ENCODE data around the gene CEP128. TPM values are rescaled to one million over a fixed set of nuclear protein-coding genes. Genes with fewer than 3 reads are reported as not detected.

CEP128 gene
- total and polyA plus RNA-seq, 7 experiments from 2014 or later: 4.2 to 22.8 (median 9.9) TPM

GRCh38 chr14:80768646-80769045 is 172.9 kb downstream of the CEP128 start:
- DNase-seq (no peak), ATAC-seq (no peak)
- H3K27me3 ChIP-seq (ENCODE audit: control insufficient read depth in 2 of 2, insufficient read depth in 2 of 2, low read length in 2 of 2): no peaks in the 10 kb centered on the region
- Mint-ChIP-seq H3K27ac (no peak overlapping the region), H3K9me3 (no peaks in the 10 kb centered on the region), H3K27me3 (no peaks in the 10 kb centered on the region), H3K4me3 (no peak overlapping the region), H3K36me3 (peaks cover 0 to 10% (median 3%) of the 10 kb centered on the region in 5 donors), H3K4me1 (no peaks in the 10 kb centered on the region)
- no peaks in the 10 kb centered on the region for H3K9me3 ChIP-seq (ENCODE audit: control insufficient read depth in 2 of 3, low read length in 3 of 3)
- H3K36me3 ChIP-seq (ENCODE audit: control insufficient read depth in 2 of 3, insufficient read depth in 3 of 3, low read length in 3 of 3): no peaks in the 10 kb centered on the region
- ChIA-PET POLR2A (no interaction called here), CTCF (no interaction called here)
- H3K4me1 ChIP-seq (ENCODE audit: control insufficient read depth in 2 of 2, insufficient read depth in 2 of 2, low read length in 2 of 2): no peaks in the 10 kb centered on the region
- H3K4me3 ChIP-seq (ENCODE audit: low read length): no peak overlapping the region
- intact Hi-C loops (cut with micrococcal nuclease): no loop called here
- H3K27ac ChIP-seq (ENCODE audit: low read depth, low read length): no peak overlapping the region

- no peak for DNase-seq
- POLR2A ChIA-PET: no interaction called here
Measured at GRCh38 chr14:80764921-80765507, 176.5 kb downstream of the CEP128 start.

GRCh38 chr14:80764496-80764895 is 177.0 kb downstream of the CEP128 start:
- no peak overlapping the region for H3K27ac ChIP-seq (ENCODE audit: low read depth, low read length)
- H3K4me3 ChIP-seq (ENCODE audit: low read length): no peak overlapping the region
- H3K27me3 ChIP-seq (ENCODE audit: control insufficient read depth in 2 of 2, insufficient read depth in 2 of 2, low read length in 2 of 2): no peaks in the 10 kb centered on the region
- DNase-seq: no peak
- H3K9me3 Mint-ChIP-seq: no peaks in the 10 kb centered on the region
- H3K4me1 Mint-ChIP-seq: peaks cover 0 to 2% (median 0%) of the 10 kb centered on the region in 7 donors
- H3K4me3 Mint-ChIP-seq: no peak overlapping the region
- no peaks in the 10 kb centered on the region for H3K9me3 ChIP-seq (ENCODE audit: control insufficient read depth in 2 of 3, low read length in 3 of 3)
- CTCF ChIA-PET: no interaction called here
- no peaks in the 10 kb centered on the region for H3K27me3 Mint-ChIP-seq
- POLR2A ChIA-PET: no interaction called here
- H3K4me1 ChIP-seq (ENCODE audit: control insufficient read depth in 2 of 2, insufficient read depth in 2 of 2, low read length in 2 of 2): no peaks in the 10 kb centered on the region
- no peaks in the 10 kb centered on the region for H3K36me3 ChIP-seq (ENCODE audit: control insufficient read depth in 2 of 3, insufficient read depth in 3 of 3, low read length in 3 of 3)
- intact Hi-C loops (cut with micrococcal nuclease): no loop called here
- ATAC-seq: no peak
- no peak overlapping the region for H3K27ac Mint-ChIP-seq
- H3K36me3 Mint-ChIP-seq: peaks cover 0 to 10% (median 0%) of the 10 kb centered on the region in 5 donors

More at GRCh38 chr14:80764921-80765507, 176.5 kb downstream of the CEP128 start:
- Mint-ChIP-seq H3K27ac (no peak overlapping the region), H3K4me1 (peaks cover 0 to 2% (median 0%) of the 10 kb centered on the region in 7 donors), H3K27me3 (no peaks in the 10 kb centered on the region), H3K36me3 (peaks cover 0 to 10% (median 0%) of the 10 kb centered on the region in 5 donors), H3K9me3 (no peaks in the 10 kb centered on the region), H3K4me3 (no peak overlapping the region)
- CTCF ChIA-PET: no interaction called here
- Histone ChIP-seq H3K4me1 (ENCODE audit: control insufficient read depth in 2 of 2, insufficient read depth in 2 of 2, low read length in 2 of 2) (no peaks in the 10 kb centered on the region), H3K4me3 (ENCODE audit: low read length) (no peak overlapping the region), H3K9me3 (ENCODE audit: control insufficient read depth in 2 of 3, low read length in 3 of 3) (no peaks in the 10 kb centered on the region), H3K36me3 (ENCODE audit: control insufficient read depth in 2 of 3, insufficient read depth in 3 of 3, low read length in 3 of 3) (no peaks in the 10 kb centered on the region), H3K27ac (ENCODE audit: low read depth, low read length) (no peak overlapping the region), H3K27me3 (ENCODE audit: control insufficient read depth in 2 of 2, insufficient read depth in 2 of 2, low read length in 2 of 2) (no peaks in the 10 kb centered on the region)
- intact Hi-C loops (cut with micrococcal nuclease): no loop called here
- ATAC-seq: no peak

GRCh38 chr14:80762641-80763228 is 178.8 kb downstream of the CEP128 start:
- Mint-ChIP-seq H3K4me3 (no peak overlapping the region), H3K27me3 (no peaks in the 10 kb centered on the region), H3K36me3 (peaks cover 0 to 10% (median 2%) of the 10 kb centered on the region in 5 donors), H3K9me3 (no peaks in the 10 kb centered on the region), H3K27ac (no peak overlapping the region), H3K4me1 (peaks cover 0 to 2% (median 0%) of the 10 kb centered on the region in 7 donors)
- ChIA-PET CTCF (no interaction called here), POLR2A (no interaction called here)
- no peak for ATAC-seq
- H3K27ac ChIP-seq (ENCODE audit: low read depth, low read length): no peak overlapping the region
- no peaks in the 10 kb centered on the region for H3K9me3 ChIP-seq (ENCODE audit: control insufficient read depth in 2 of 3, low read length in 3 of 3)
- no peak overlapping the region for H3K4me3 ChIP-seq (ENCODE audit: low read length)
- intact Hi-C loops (cut with micrococcal nuclease): no loop called here
- no peak for DNase-seq
- no peaks in the 10 kb centered on the region for H3K36me3 ChIP-seq (ENCODE audit: control insufficient read depth in 2 of 3, insufficient read depth in 3 of 3, low read length in 3 of 3)
- no peaks in the 10 kb centered on the region for H3K27me3 ChIP-seq (ENCODE audit: control insufficient read depth in 2 of 2, insufficient read depth in 2 of 2, low read length in 2 of 2)
- H3K4me1 ChIP-seq (ENCODE audit: control insufficient read depth in 2 of 2, insufficient read depth in 2 of 2, low read length in 2 of 2): no peaks in the 10 kb centered on the region

- Mint-ChIP-seq H3K9me3 (no peaks in the 10 kb centered on the region), H3K4me3 (no peak overlapping the region), H3K4me1 (no peaks in the 10 kb centered on the region), H3K36me3 (peaks cover 0 to 22% (median 19%) of the 10 kb centered on the region in 5 donors), H3K27ac (no peak overlapping the region), H3K27me3 (no peaks in the 10 kb centered on the region)
- Histone ChIP-seq H3K4me1 (ENCODE audit: control insufficient read depth in 2 of 2, insufficient read depth in 2 of 2, low read length in 2 of 2) (no peaks in the 10 kb centered on the region), H3K9me3 (ENCODE audit: control insufficient read depth in 2 of 3, low read length in 3 of 3) (no peaks in the 10 kb centered on the region), H3K27me3 (ENCODE audit: control insufficient read depth in 2 of 2, insufficient read depth in 2 of 2, low read length in 2 of 2) (no peaks in the 10 kb centered on the region), H3K4me3 (ENCODE audit: low read length) (no peak overlapping the region), H3K36me3 (ENCODE audit: control insufficient read depth in 2 of 3, insufficient read depth in 3 of 3, low read length in 3 of 3) (peaks cover 0 to 6% (median 0%) of the 10 kb centered on the region in 3 experiments), H3K27ac (ENCODE audit: low read depth, low read length) (no peak overlapping the region)
- DNase-seq (no peak), ATAC-seq (no peak)
- intact Hi-C loops (cut with micrococcal nuclease): no loop called here
- CTCF ChIA-PET: no interaction called here
- POLR2A ChIA-PET: no interaction called here
Measured at GRCh38 chr14:80754696-80755095, 186.8 kb downstream of the CEP128 start.

GRCh38 chr14:80751285-80751684 is 190.3 kb downstream of the CEP128 start:
- Mint-ChIP-seq H3K4me3 (no peak overlapping the region), H3K27me3 (no peaks in the 10 kb centered on the region), H3K36me3 (peaks cover 0 to 23% (median 21%) of the 10 kb centered on the region in 5 donors), H3K9me3 (peaks cover 0 to 3% (median 0%) of the 10 kb centered on the region in 11 donors), H3K27ac (no peak overlapping the region), H3K4me1 (no peaks in the 10 kb centered on the region)
- intact Hi-C loops (cut with micrococcal nuclease): no loop called here
- H3K9me3 ChIP-seq (ENCODE audit: control insufficient read depth in 2 of 3, low read length in 3 of 3): no peaks in the 10 kb centered on the region
- no peak overlapping the region for H3K27ac ChIP-seq (ENCODE audit: low read depth, low read length)
- H3K36me3 ChIP-seq (ENCODE audit: control insufficient read depth in 2 of 3, insufficient read depth in 3 of 3, low read length in 3 of 3): no peaks in the 10 kb centered on the region
- H3K4me3 ChIP-seq (ENCODE audit: low read length): no peak overlapping the region
- no peaks in the 10 kb centered on the region for H3K27me3 ChIP-seq (ENCODE audit: control insufficient read depth in 2 of 2, insufficient read depth in 2 of 2, low read length in 2 of 2)
- ChIA-PET POLR2A (no interaction called here), CTCF (no interaction called here)
- ATAC-seq (no peak), DNase-seq (no peak)
- H3K4me1 ChIP-seq (ENCODE audit: control insufficient read depth in 2 of 2, insufficient read depth in 2 of 2, low read length in 2 of 2): no peaks in the 10 kb centered on the region

- H3K4me3 Mint-ChIP-seq: no peak overlapping the region
- peaks cover 0 to 10% (median 0%) of the 10 kb centered on the region in 5 donors for H3K36me3 Mint-ChIP-seq
- no peak overlapping the region for H3K27ac Mint-ChIP-seq
- DNase-seq: no peak
- Histone ChIP-seq H3K4me1 (ENCODE audit: control insufficient read depth in 2 of 2, insufficient read depth in 2 of 2, low read length in 2 of 2) (no peaks in the 10 kb centered on the region), H3K4me3 (ENCODE audit: low read length) (no peak overlapping the region), H3K27ac (ENCODE audit: low read depth, low read length) (no peak overlapping the region), H3K9me3 (ENCODE audit: control insufficient read depth in 2 of 3, low read length in 3 of 3) (no peaks in the 10 kb centered on the region), H3K36me3 (ENCODE audit: control insufficient read depth in 2 of 3, insufficient read depth in 3 of 3, low read length in 3 of 3) (no peaks in the 10 kb centered on the region), H3K27me3 (ENCODE audit: control insufficient read depth in 2 of 2, insufficient read depth in 2 of 2, low read length in 2 of 2) (no peaks in the 10 kb centered on the region)
- ATAC-seq: no peak
- no peaks in the 10 kb centered on the region for H3K4me1 Mint-ChIP-seq
- no peaks in the 10 kb centered on the region for H3K27me3 Mint-ChIP-seq
- POLR2A ChIA-PET: no interaction called here
- CTCF ChIA-PET: no interaction called here
- peaks cover 0 to 5% (median 0%) of the 10 kb centered on the region in 11 donors for H3K9me3 Mint-ChIP-seq
- intact Hi-C loops (cut with micrococcal nuclease): no loop called here
Measured at GRCh38 chr14:80726211-80726610, 215.3 kb downstream of the CEP128 start.
